Upper lobe of right lung (tissue), 1 donor: Measurements from ENCODE around the gene CENPS. TPM values are rescaled to one million over a fixed set of nuclear protein-coding genes. Genes with fewer than 3 reads are reported as not detected.
"Not testable (repeated sequence)": the region's sequence is repeated elsewhere in the genome, so short reads cannot be mapped to it uniquely, and the experiment has no call there.

Source experiments
- ATAC-seq: fragments of 200-7000 bp; cut with Tn5 transposase; one replicate; pipeline ENCODE4 v1.9.1; 2020; ENCODE audit warnings: mild to moderate bottlenecking, moderate library complexity
- DNase-seq: peaks from one replicate; pipeline ENCODE4 v3.0.0-alpha.2; 2020
- H3K27ac ChIP-seq: fragments of 200-600 bp; one replicate; pipeline ENCODE4 v1.8.0; 2022
- H3K27me3 ChIP-seq: fragments of 200-600 bp; one replicate; pipeline ENCODE4 v1.8.0; 2022; ENCODE audit warnings: mild to moderate bottlenecking
- H3K36me3 ChIP-seq: fragments of 200-600 bp; one replicate; pipeline ENCODE4 v1.8.0; 2022
- H3K4me1 ChIP-seq: fragments of 200-600 bp; one replicate; pipeline ENCODE4 v1.8.0; 2022
- H3K4me3 ChIP-seq: fragments of 200-600 bp; one replicate; pipeline ENCODE4 v1.8.0; 2022; ENCODE audit warnings: mild to moderate bottlenecking
- H3K9me3 ChIP-seq: fragments of 200-600 bp; one replicate; pipeline ENCODE4 v1.8.0; 2022
- CTCF ChIP-seq: fragments of 200-600 bp; IDR thresholded peaks from one replicate; pipeline ENCODE4 v1.8.0; 2022; ENCODE audit warnings: antibody characterized with exemption
- intact Hi-C: fragments of 100-400 bp; cut with DNase I; formaldehyde crosslinking; loops from one replicate; pipeline ENCODE4 v1.11.0; 2022
- total RNA-seq: library from RNA; stranded (reverse); fragmentation: NEBNext Ultra II Directional; extraction: Animal tissue kit (Norgen Biotek cat#: 25700); gene quantifications from one replicate; pipeline ENCODE4 v1.2.1, GENCODE V29; 2021
- donor health status: DM: no; HTN: yes; CAD: no; lungs with severe emphysema.

CENPS gene
- total RNA-seq, 1 donor from 2014 or later = 10.2 TPM

DNA sequence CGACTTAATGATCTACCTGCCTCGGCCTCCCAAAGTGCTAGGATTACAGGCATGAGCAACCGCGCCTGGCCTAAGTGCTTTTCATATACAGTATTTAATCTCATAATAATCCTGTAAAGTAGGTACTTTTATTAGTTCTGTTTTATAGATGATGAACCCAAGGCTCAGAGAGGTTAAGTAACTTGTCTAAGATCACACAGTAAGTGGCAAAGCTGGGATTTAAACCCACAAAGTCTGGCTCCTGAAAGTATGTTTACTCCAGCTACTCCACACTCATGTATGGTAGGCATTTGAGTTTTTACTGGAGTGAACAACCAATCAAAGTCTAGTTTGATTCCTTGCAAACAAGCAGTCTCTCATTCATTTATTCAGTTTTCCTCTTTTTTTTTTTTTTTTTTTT lies 39.8 kb downstream of the CENPS start:
- intact Hi-C loops = no loop called here
- no peaks in the 10 kb centered on the region for H3K9me3 ChIP-seq
- no peak for TF ChIP-seq CTCF

GRCh38 chr1:10471411-10472219 lies 41.4 kb downstream of the CENPS start:
- TF ChIP-seq CTCF = no peak
- Histone ChIP-seq H3K27ac (peak overlapping the region; percentile 65), H3K4me1 (peaks cover 24% of the 10 kb centered on the region), H3K4me3 (peak overlapping the region; percentile 97), H3K36me3 (peaks cover 26% of the 10 kb centered on the region), H3K27me3 (no peaks in the 10 kb centered on the region), H3K9me3 (no peaks in the 10 kb centered on the region)
- no peak for DNase-seq
- ATAC-seq = no peak
- intact Hi-C loops = no loop called here

More for the DNA sequence above, 39.8 kb downstream of the CENPS start:
- H3K27ac ChIP-seq = no peak overlapping the region
- H3K4me3 ChIP-seq = no peak overlapping the region
- peaks cover 16% of the 10 kb centered on the region for H3K4me1 ChIP-seq
- peaks cover 42% of the 10 kb centered on the region for H3K36me3 ChIP-seq
- DNase-seq = no peak
- ATAC-seq = no peak
- no peaks in the 10 kb centered on the region for H3K27me3 ChIP-seq

GRCh38 chr1:10472220-10473144 lies 42.2 kb downstream of the CENPS start, which contains the start of gene DFFA:
TSS of gene DFFA (minus strand) at chr1:10472529. CDS start at chr1:10472458, 71 bp downstream.
- H3K9me3 ChIP-seq = no peaks in the 10 kb centered on the region
- peaks cover 24% of the 10 kb centered on the region for H3K4me1 ChIP-seq
- peaks cover 18% of the 10 kb centered on the region for H3K36me3 ChIP-seq
- peak; percentile 93 for ATAC-seq
- DNase-seq = peak; percentile 95
- intact Hi-C loops = no loop called here
- H3K27me3 ChIP-seq = no peaks in the 10 kb centered on the region
- TF ChIP-seq CTCF = no peak
- H3K27ac ChIP-seq = peak within 1 kb of the TSS; percentile 65
- H3K4me3 ChIP-seq = peak within 1 kb of the TSS; percentile 97

- H3K27ac ChIP-seq = peak overlapping the region; percentile 65
- no peak for TF ChIP-seq CTCF
- H3K4me1 ChIP-seq = peaks cover 24% of the 10 kb centered on the region
- intact Hi-C loops = no loop called here
- ATAC-seq = no peak
- no peaks in the 10 kb centered on the region for H3K27me3 ChIP-seq
- DNase-seq = no peak
- H3K9me3 ChIP-seq = no peaks in the 10 kb centered on the region
- H3K4me3 ChIP-seq = peak overlapping the region; percentile 97
- H3K36me3 ChIP-seq = peaks cover 10% of the 10 kb centered on the region
Observed at GRCh38 chr1:10473145-10473765, 43.0 kb downstream of the CENPS start.

- H3K36me3 ChIP-seq, ATAC-seq, H3K9me3 ChIP-seq, intact Hi-C loops, DNase-seq, H3K27me3 ChIP-seq: not testable (repeated sequence)
- peak overlapping the region; percentile 86 for H3K4me3 ChIP-seq
- H3K4me1 ChIP-seq = peaks cover 24% of the 10 kb centered on the region
- peak overlapping the region; percentile 9 for H3K27ac ChIP-seq
Observed at GRCh38 chr1:10474309-10474612, 44.0 kb downstream of the CENPS start.
